Calu3 (cell line): ENCODE results near the gene KCNK10. TPM values are rescaled to one million over a fixed set of nuclear protein-coding genes. Genes with fewer than 3 reads are reported as not detected.

ENCODE experiments used
- BruUV-seq: library from RNA; stranded (reverse); fragments of 400-500 nt; replicated peaks from 2 replicates; lab custom pipeline; 2021; lab: Mats Ljungman, UMichigan
- CTCF ChIA-PET: fragments of 300-600 bp; sonication (Branson Sonifier 250); formaldehyde crosslinking; loops from one replicate; lab custom pipeline; 2022; ENCODE audit warnings: antibody characterized with exemption; lab: Charles Lee
- DNase-seq: peaks from one replicate; pipeline ENCODE4 v3.0.0; 2022
- H3K27ac Mint-ChIP-seq: one replicate; pipeline ENCODE4 v1.8.0; 2022; ENCODE audit warnings: mixed read lengths; ENCODE audit not compliant: unreplicated experiment
- H3K27me3 Mint-ChIP-seq: one replicate; pipeline ENCODE4 v1.8.0; 2022; ENCODE audit warnings: mixed read lengths; ENCODE audit not compliant: unreplicated experiment
- H3K36me3 Mint-ChIP-seq: one replicate; pipeline ENCODE4 v1.8.0; 2022; ENCODE audit warnings: mild to moderate bottlenecking, moderate library complexity, mixed read lengths; ENCODE audit not compliant: insufficient read depth, unreplicated experiment
- H3K4me1 Mint-ChIP-seq: one replicate; pipeline ENCODE4 v1.8.0; 2022; ENCODE audit warnings: mild to moderate bottlenecking, low read depth, mixed read lengths; ENCODE audit not compliant: unreplicated experiment
- H3K4me3 Mint-ChIP-seq: one replicate; pipeline ENCODE4 v1.8.0; 2022; ENCODE audit warnings: mild to moderate bottlenecking, low read depth, moderate library complexity, mixed read lengths; ENCODE audit not compliant: unreplicated experiment
- H3K9me3 Mint-ChIP-seq: one replicate; pipeline ENCODE4 v1.8.0; 2022; ENCODE audit warnings: low read depth, mixed read lengths; ENCODE audit not compliant: unreplicated experiment
- intact Hi-C: fragments of 100-400 bp; cut with micrococcal nuclease; formaldehyde crosslinking; loops from one replicate; pipeline ENCODE4 v1.10.0; 2022; ENCODE audit not compliant: unreplicated experiment
- total RNA-seq: library from RNA; stranded (reverse); gene quantifications from 2 replicates; pipeline ENCODE4 v1.2.3, GENCODE V29; 2022
- TF ChIP-seq, protein P1 (sequence below): fragments of 200-600 bp; IDR thresholded peaks from one replicate; pipeline ENCODE4 v1.8.0; 2022; ENCODE audit warnings: antibody characterized with exemption; ENCODE audit not compliant: unreplicated experiment

Gene KCNK10
- total RNA-seq, 1 experiment from 2014 or later = not detected

DNA sequence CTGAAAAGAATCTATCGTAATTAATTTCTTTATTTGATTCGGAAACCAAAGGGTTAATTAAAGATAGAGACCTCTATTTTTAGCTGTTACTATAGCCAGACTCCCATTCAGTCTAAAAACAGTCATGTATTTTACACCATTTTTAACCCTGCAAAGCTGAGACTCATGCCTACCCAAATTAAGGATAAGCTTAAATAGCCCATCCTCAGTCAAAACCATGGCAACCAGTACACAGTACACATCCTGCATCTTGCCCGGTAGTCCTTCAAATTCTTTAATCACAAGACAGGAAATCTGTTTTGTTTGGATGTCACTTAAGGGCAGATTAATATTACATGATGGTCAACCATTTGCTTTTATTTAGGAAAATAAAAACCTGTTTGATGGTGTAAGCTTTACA, 25.5 kb upstream of the KCNK10 start:
- Mint-ChIP-seq H3K4me3 (no peak overlapping the region), H3K27ac (no peak overlapping the region), H3K36me3 (no peaks in the 10 kb centered on the region), H3K27me3 (no peaks in the 10 kb centered on the region), H3K4me1 (no peaks in the 10 kb centered on the region), H3K9me3 (no peaks in the 10 kb centered on the region)
- DNase-seq = no peak
- intact Hi-C loops = no loop called here
- CTCF ChIA-PET = no interaction called here
- no TSS peak for BruUV-seq
- TF ChIP-seq, protein P1, sequence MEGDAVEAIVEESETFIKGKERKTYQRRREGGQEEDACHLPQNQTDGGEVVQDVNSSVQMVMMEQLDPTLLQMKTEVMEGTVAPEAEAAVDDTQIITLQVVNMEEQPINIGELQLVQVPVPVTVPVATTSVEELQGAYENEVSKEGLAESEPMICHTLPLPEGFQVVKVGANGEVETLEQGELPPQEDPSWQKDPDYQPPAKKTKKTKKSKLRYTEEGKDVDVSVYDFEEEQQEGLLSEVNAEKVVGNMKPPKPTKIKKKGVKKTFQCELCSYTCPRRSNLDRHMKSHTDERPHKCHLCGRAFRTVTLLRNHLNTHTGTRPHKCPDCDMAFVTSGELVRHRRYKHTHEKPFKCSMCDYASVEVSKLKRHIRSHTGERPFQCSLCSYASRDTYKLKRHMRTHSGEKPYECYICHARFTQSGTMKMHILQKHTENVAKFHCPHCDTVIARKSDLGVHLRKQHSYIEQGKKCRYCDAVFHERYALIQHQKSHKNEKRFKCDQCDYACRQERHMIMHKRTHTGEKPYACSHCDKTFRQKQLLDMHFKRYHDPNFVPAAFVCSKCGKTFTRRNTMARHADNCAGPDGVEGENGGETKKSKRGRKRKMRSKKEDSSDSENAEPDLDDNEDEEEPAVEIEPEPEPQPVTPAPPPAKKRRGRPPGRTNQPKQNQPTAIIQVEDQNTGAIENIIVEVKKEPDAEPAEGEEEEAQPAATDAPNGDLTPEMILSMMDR = no peak

GRCh38 chr14:88346048-88346639, 23.1 kb upstream of the KCNK10 start:
- CTCF ChIA-PET = no interaction called here
- no peaks in the 10 kb centered on the region for H3K9me3 Mint-ChIP-seq
- intact Hi-C loops = no loop called here
- no peaks in the 10 kb centered on the region for H3K4me1 Mint-ChIP-seq
- DNase-seq = no peak
- BruUV-seq = no TSS peak
- H3K27ac Mint-ChIP-seq = no peak overlapping the region
- TF ChIP-seq, protein P1 = no peak
- no peaks in the 10 kb centered on the region for H3K36me3 Mint-ChIP-seq
- H3K4me3 Mint-ChIP-seq = no peak overlapping the region
- no peaks in the 10 kb centered on the region for H3K27me3 Mint-ChIP-seq

GRCh38 chr14:88342980-88343379, 19.9 kb upstream of the KCNK10 start:
- BruUV-seq = no TSS peak
- H3K9me3 Mint-ChIP-seq = no peaks in the 10 kb centered on the region
- intact Hi-C loops = no loop called here
- no peak for DNase-seq
- no peaks in the 10 kb centered on the region for H3K36me3 Mint-ChIP-seq
- TF ChIP-seq, protein P1 = no peak
- H3K27ac Mint-ChIP-seq = no peak overlapping the region
- CTCF ChIA-PET = no interaction called here
- no peaks in the 10 kb centered on the region for H3K4me1 Mint-ChIP-seq
- no peak overlapping the region for H3K4me3 Mint-ChIP-seq
- H3K27me3 Mint-ChIP-seq = peaks cover 1% of the 10 kb centered on the region

DNA sequence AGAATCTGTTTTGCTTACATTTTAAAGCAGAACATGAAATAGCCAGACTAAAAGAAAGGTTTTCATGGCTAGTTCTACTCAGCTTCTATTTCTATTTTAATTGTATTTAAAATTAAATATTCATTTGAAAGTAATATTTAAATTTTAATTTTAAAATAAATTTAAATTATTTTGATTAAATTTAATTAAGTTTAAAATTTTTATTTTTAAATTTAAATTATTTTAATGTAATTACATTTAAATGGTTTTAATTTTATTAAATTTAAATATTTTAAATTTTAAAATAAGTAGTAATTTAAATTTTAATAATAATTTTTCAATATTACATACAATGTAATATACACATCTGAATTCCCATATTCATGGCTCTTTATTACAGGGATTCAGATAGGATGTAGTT, 17.3 kb upstream of the KCNK10 start:
- Mint-ChIP-seq H3K27ac (no peak overlapping the region), H3K9me3 (no peaks in the 10 kb centered on the region), H3K4me3 (no peak overlapping the region), H3K4me1 (no peaks in the 10 kb centered on the region), H3K36me3 (no peaks in the 10 kb centered on the region), H3K27me3 (peaks cover 14% of the 10 kb centered on the region)
- no TSS peak for BruUV-seq
- CTCF ChIA-PET = no interaction called here
- no peak for DNase-seq
- TF ChIP-seq, protein P1 = no peak
- intact Hi-C loops = no loop called here
